GM12878 (cell line): ENCODE data around the gene POLRMT. TPM values are rescaled to one million over a fixed set of nuclear protein-coding genes. Genes with fewer than 3 reads are reported as not detected.

Source experiments
- ATAC-seq: fragments of 200-7000 bp; cut with Tn5 transposase; 3 replicates; pipeline ENCODE4 v1.9.1; 2020; ENCODE audit warnings: mild to moderate bottlenecking, moderate library complexity
- BruUV-seq: library from RNA; stranded (reverse); fragments of 400-500 nt; replicated peaks from 2 replicates; lab custom pipeline; 2021; lab: Mats Ljungman, UMichigan
- CTCF ChIA-PET: fragments of 300-600 bp; sonication (Branson Sonifier 250); formaldehyde crosslinking; extraction: SDS; loops from one replicate; lab custom pipeline; 2021; ENCODE audit warnings: inconsistent platforms; lab: Yijun Ruan, JAX
- POLR2A ChIA-PET: fragments of 350-600 bp; formaldehyde crosslinking; extraction: SDS; loops from one replicate; lab custom pipeline; 2021; ENCODE audit warnings: inconsistent platforms; lab: Charles Lee
- RAD21 ChIA-PET: fragments of 300-600 bp; sonication (Branson Sonifier 250); formaldehyde crosslinking; loops from one replicate; lab custom pipeline; 2023; ENCODE audit warnings: antibody characterized with exemption; ENCODE audit not compliant: unreplicated experiment; lab: Charles Lee
- SMC1A ChIA-PET: fragments of 300-600 bp; sonication (Branson Sonifier 250); formaldehyde crosslinking; loops from one replicate; lab custom pipeline; 2023; ENCODE audit not compliant: unreplicated experiment, uncharacterized antibody; lab: Charles Lee
- DNase-seq: peaks from one replicate; pipeline ENCODE4 v3.0.0-alpha.2; 2011; ENCODE audit warnings: low read depth, low spot score
- FAIRE-seq: peaks from 3 replicates; lab custom pipeline; 2011; peaks lifted over from hg19 to GRCh38; lab: Jason Lieb, UNC
- H2AFZ ChIP-seq: 2 replicates; pipeline ENCODE4 v1.6.0; 2011; ENCODE audit warnings: low read depth, low read length, control low read depth; ENCODE audit not compliant: control insufficient read depth
- H3K27ac ChIP-seq: 2 replicates; pipeline ENCODE4 v1.5.1; 2011; ENCODE audit warnings: control low read depth; ENCODE audit not compliant: control insufficient read depth, insufficient read depth
- H3K27me3 ChIP-seq, 2 experiments: replicated peaks in 1 of 2; 2 replicates each; pipeline versions ENCODE4 v1.6.0 to v1.6.1; 2011; ENCODE audit warnings: low read length in 1 of 2; ENCODE audit not compliant: control insufficient read depth in 2 of 2, insufficient read depth in 2 of 2
- H3K36me3 ChIP-seq, 2 experiments: 2 replicates each; pipeline ENCODE4 v1.5.1; 2011; ENCODE audit warnings: low read length in 1 of 2; ENCODE audit not compliant: control insufficient read depth in 2 of 2, insufficient read depth in 2 of 2
- H3K4me1 ChIP-seq: 2 replicates; pipeline ENCODE4 v1.6.1; 2011; ENCODE audit warnings: mild to moderate bottlenecking, low read length, moderate library complexity, mixed read lengths; ENCODE audit not compliant: control insufficient read depth, insufficient read depth
- H3K4me2 ChIP-seq: 2 replicates; pipeline ENCODE4 v1.6.0; 2011; ENCODE audit warnings: control low read depth; ENCODE audit not compliant: control insufficient read depth, insufficient read depth
- H3K4me3 ChIP-seq: fragments of 200-600 bp; sonication (generic); 2 replicates; pipeline ENCODE4 v1.5.1; 2016
- H3K79me2 ChIP-seq: 2 replicates; pipeline ENCODE4 v1.6.0; 2011; ENCODE audit warnings: low read length; ENCODE audit not compliant: control insufficient read depth, insufficient read depth
- H3K9ac ChIP-seq: 2 replicates; pipeline ENCODE4 v1.8.0; 2011; ENCODE audit warnings: low read length, control low read depth, mixed read lengths; ENCODE audit not compliant: control insufficient read depth, insufficient read depth
- H3K9me3 ChIP-seq: replicated peaks from 3 replicates; pipeline ENCODE4 v1.5.1; 2011; ENCODE audit warnings: mild to moderate bottlenecking, low read length; ENCODE audit not compliant: control insufficient read depth, insufficient read depth
- H4K20me1 ChIP-seq: 2 replicates; pipeline ENCODE4 v1.6.0; 2011; ENCODE audit not compliant: control insufficient read depth, insufficient read depth
- KLF5 ChIP-seq: fragments of 450-650 bp; IDR thresholded peaks from 2 replicates; pipeline ENCODE4 v1.6.1; 2014; ENCODE audit warnings: mild to moderate bottlenecking; ENCODE audit not compliant: partially characterized antibody
- SRF ChIP-seq, 2 experiments: IDR thresholded peaks; 2 replicates each; pipeline ENCODE4 v1.6.1; 2011; ENCODE audit warnings: low read depth in 2 of 2, low read length in 2 of 2, mild to moderate bottlenecking in 1 of 2, moderate library complexity in 1 of 2
- TCF7 ChIP-seq: IDR thresholded peaks from 2 replicates; pipeline ENCODE4 v1.6.1; 2014; ENCODE audit warnings: antibody characterized with exemption, borderline replicate concordance
- WGBS: methylation state at CpG from one replicate; pipeline ENCODE4 v1.1.6; 2016; ENCODE audit warnings: low lambda C conversion rate; ENCODE audit not compliant: insufficient replicate concordance, insufficient coverage; ENCODE audit errors: missing lambda C conversion rate; 5-methylcytosine and 5-hydroxymethylcytosine counted together
- in situ Hi-C: fragments of 300-500 bp; cut with MboI; formaldehyde crosslinking; loops from 9 replicates; pipeline ENCODE4 v1.14.3; 2018; ENCODE audit warnings: mixed read lengths
- intact Hi-C: fragments of 100-400 bp; cut with micrococcal nuclease; formaldehyde crosslinking; loops from one replicate; pipeline ENCODE4 v1.14.2; 2022; ENCODE audit not compliant: unreplicated experiment
- polyA plus RNA-seq, 11 experiments: library from polyadenylated mRNA; depleted of rRNA in 4 of 11; unstranded in 6 of 11; stranded (reverse) in 5 of 11; fragments of >200 nt; fragmentation: Nextera tagmentation in 4 of 11; fragmentation: Illumina TruSeq in 1 of 11; extraction: Ambion mirVana in 4 of 11; extraction: Trizol in 1 of 11; gene quantifications; 1 replicate in 1 of 11; 2 replicates in 10 of 11; pipeline versions ENCODE4 v1.2.1 to v1.2.3, GENCODE V29; 2011 to 2016; ENCODE audit warnings: inconsistent platforms in 2 of 11, missing spikeins in 2 of 11, low read depth in 1 of 11
- total RNA-seq, 4 experiments: library from RNA; depleted of rRNA in 3 of 4; stranded (reverse); fragments of >200 nt in 3 of 4; fragmentation: Illumina TruSeq in 1 of 4; extraction: Trizol in 1 of 4; gene quantifications; 2 replicates each; pipeline versions ENCODE4 v1.2.1 to v1.2.3, GENCODE V29; 2013 to 2021
- TF ChIP-seq, protein P1 (sequence below): fragments of 450-650 bp; IDR thresholded peaks from 2 replicates; pipeline ENCODE4 v1.6.1; 2017; ENCODE audit warnings: borderline replicate concordance
- TF ChIP-seq, protein P2 (sequence below), 3 experiments: IDR thresholded peaks in 2 of 3; conservative IDR thresholded peaks in 1 of 3; 2 replicates each; pipeline ENCODE4 v1.5.1; 2011; ENCODE audit warnings: low read depth in 3 of 3, low read length in 3 of 3, mild to moderate bottlenecking in 3 of 3, control low read depth in 2 of 3, moderate library complexity in 2 of 3, inconsistent platforms in 1 of 3, mixed read lengths in 1 of 3; ENCODE audit not compliant: control insufficient read depth in 2 of 3, insufficient read depth in 1 of 3; ENCODE audit errors: extremely low read depth in 1 of 3

Gene POLRMT
- total and polyA plus RNA-seq, 10 of the 15 experiments (the other 5 are each of a cell fraction or from before 2014, with no cell fraction given), result 9.9 to 57.6 (median 34.6) TPM

- WGBS, result 90% methylated on average over 31 of the region's 31 CpGs
- ATAC-seq (no peak), FAIRE-seq (no peak), DNase-seq (no peak)
- Histone ChIP-seq H3K9ac (no peak overlapping the region), H2AFZ (no peak overlapping the region), H3K9me3 (no peaks in the 10 kb centered on the region), H3K4me2 (no peak overlapping the region), H3K27me3 (no peaks in the 10 kb centered on the region), H3K36me3 (peaks cover 0 to 4% of the 10 kb centered on the region in 2 experiments; a peak in 2 of 4 replicates), H3K27ac (no peak overlapping the region), H3K4me1 (peaks cover 24% of the 10 kb centered on the region), H4K20me1 (no peaks in the 10 kb centered on the region), H3K79me2 (no peaks in the 10 kb centered on the region), H3K4me3 (no peak overlapping the region)
- in situ Hi-C loops (no loop called here), intact Hi-C loops (no loop called here)
- ChIA-PET SMC1A (no interaction called here), CTCF (no interaction called here), RAD21 (no interaction called here), POLR2A (interaction anchor here (1.0 kb wide), 1 partner anchor 20 kb away, joined by 4 read pairs; no protein-coding TSS in a partner anchor)
- no TSS peak for BruUV-seq
- TF ChIP-seq, protein P1, sequence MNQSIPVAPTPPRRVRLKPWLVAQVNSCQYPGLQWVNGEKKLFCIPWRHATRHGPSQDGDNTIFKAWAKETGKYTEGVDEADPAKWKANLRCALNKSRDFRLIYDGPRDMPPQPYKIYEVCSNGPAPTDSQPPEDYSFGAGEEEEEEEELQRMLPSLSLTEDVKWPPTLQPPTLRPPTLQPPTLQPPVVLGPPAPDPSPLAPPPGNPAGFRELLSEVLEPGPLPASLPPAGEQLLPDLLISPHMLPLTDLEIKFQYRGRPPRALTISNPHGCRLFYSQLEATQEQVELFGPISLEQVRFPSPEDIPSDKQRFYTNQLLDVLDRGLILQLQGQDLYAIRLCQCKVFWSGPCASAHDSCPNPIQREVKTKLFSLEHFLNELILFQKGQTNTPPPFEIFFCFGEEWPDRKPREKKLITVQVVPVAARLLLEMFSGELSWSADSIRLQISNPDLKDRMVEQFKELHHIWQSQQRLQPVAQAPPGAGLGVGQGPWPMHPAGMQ, result no peak
These were observed 7.4 kb upstream of the POLRMT start for GRCh38 chr19:640606-641189.

DNA sequence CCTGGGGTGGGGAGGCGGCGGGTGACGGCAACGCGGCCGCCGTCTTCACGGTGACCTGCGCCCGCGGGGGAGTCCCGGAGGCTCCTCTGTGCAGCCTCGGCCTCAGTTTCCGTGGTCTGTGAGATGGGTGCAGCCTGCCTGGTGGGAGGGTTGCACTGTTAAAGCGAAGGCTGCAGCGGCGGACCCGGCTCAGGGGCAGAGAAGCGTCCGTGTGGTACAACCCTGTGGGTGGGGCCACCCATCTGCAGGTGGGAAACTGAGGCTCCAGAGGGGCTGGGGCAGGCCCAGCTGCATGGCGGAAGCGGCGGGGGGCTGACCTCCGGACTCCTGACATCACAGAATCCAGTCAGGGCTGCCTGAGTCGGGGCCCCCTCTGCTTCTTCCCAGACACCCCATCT is 6.8 kb upstream of the POLRMT start:
- no peak for DNase-seq
- no peaks in the 10 kb centered on the region for H3K79me2 ChIP-seq
- no peak overlapping the region for H2AFZ ChIP-seq
- no TSS peak for BruUV-seq
- in situ Hi-C loops (no loop called here), intact Hi-C loops (no loop called here)
- FAIRE-seq, result no peak
- peak overlapping the region; percentile 48; the same call in 1 of the 2 replicates for H3K4me2 ChIP-seq
- H3K27ac ChIP-seq, result no peak overlapping the region
- 32% methylated on average over 17 of the region's 25 CpGs for WGBS
- H3K9me3 ChIP-seq, result no peaks in the 10 kb centered on the region
- no peaks in the 10 kb centered on the region for H3K27me3 ChIP-seq
- H4K20me1 ChIP-seq, result no peaks in the 10 kb centered on the region
- no peak; the same call in 2 of the 3 replicates for ATAC-seq
- peak overlapping the region; percentile 32; the same call in 1 of the 2 replicates for H3K4me3 ChIP-seq
- CTCF ChIA-PET, result no interaction called here
- H3K36me3 ChIP-seq, result peaks cover 0 to 4% of the 10 kb centered on the region in 2 experiments; a peak in 2 of 4 replicates
- POLR2A ChIA-PET, result no interaction called here
- SMC1A ChIA-PET, result no interaction called here
- RAD21 ChIA-PET, result no interaction called here
- H3K4me1 ChIP-seq, result peaks cover 24% of the 10 kb centered on the region
- TF ChIP-seq SRF (IDR thresholded peaks at IDR 0.05; ENCODE audit: low read depth in 2 of 2, low read length in 2 of 2) (no peak), TCF7 (no peak), KLF5 (no peak)
- TF ChIP-seq, protein P2, sequence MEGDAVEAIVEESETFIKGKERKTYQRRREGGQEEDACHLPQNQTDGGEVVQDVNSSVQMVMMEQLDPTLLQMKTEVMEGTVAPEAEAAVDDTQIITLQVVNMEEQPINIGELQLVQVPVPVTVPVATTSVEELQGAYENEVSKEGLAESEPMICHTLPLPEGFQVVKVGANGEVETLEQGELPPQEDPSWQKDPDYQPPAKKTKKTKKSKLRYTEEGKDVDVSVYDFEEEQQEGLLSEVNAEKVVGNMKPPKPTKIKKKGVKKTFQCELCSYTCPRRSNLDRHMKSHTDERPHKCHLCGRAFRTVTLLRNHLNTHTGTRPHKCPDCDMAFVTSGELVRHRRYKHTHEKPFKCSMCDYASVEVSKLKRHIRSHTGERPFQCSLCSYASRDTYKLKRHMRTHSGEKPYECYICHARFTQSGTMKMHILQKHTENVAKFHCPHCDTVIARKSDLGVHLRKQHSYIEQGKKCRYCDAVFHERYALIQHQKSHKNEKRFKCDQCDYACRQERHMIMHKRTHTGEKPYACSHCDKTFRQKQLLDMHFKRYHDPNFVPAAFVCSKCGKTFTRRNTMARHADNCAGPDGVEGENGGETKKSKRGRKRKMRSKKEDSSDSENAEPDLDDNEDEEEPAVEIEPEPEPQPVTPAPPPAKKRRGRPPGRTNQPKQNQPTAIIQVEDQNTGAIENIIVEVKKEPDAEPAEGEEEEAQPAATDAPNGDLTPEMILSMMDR (IDR thresholded peaks at IDR 0.05 in 2 of 3, conservative IDR thresholded peaks at IDR 0.05 in 1 of 3; ENCODE audit: control insufficient read depth in 2 of 3, extremely low read depth in 1 of 3, insufficient read depth in 1 of 3, low read depth in 3 of 3, low read length in 3 of 3), result no peak
- TF ChIP-seq, all 136 proteins: peak for 0
- no peak overlapping the region for H3K9ac ChIP-seq
